OCI-LY1 (cell line): ENCODE measurements around the gene METTL25B.

ENCODE experiments used
- CTCF ChIP-seq: fragments of 200-600 bp; sonication (generic), shearing (Covaris generic); IDR thresholded peaks from 2 replicates; pipeline ENCODE4 v1.5.1; 2017; ENCODE audit warnings: mild to moderate bottlenecking, antibody characterized with exemption, low read length, moderate library complexity, mixed read lengths
- EZH2 ChIP-seq: fragments of 200-600 bp; sonication (generic), shearing (Covaris generic); IDR thresholded peaks from 2 replicates; pipeline ENCODE4 v1.8.0; 2017; ENCODE audit warnings: borderline replicate concordance, mixed run types, mild to moderate bottlenecking, antibody characterized with exemption, low read length, moderate library complexity, mixed read lengths

GRCh38 chr1:156733989-156734584, 5.8 kb downstream of the METTL25B start:
- TF ChIP-seq EZH2 (no peak), CTCF (no peak)
